ENCODE measurements around the gene GRID1.

GRCh38 chr10:85673270-85673669 lies 693.3 kb downstream of the GRID1 start:
- TF ChIP-seq POLR2A (IDR thresholded peaks at IDR 0.05), result no peak
- TF ChIP-seq CTCF (IDR thresholded peaks at IDR 0.05), result no peak

Measured in lower leg skin (tissue), 3 donors.